ENCODE data around the gene ST6GALNAC5.
A peak's percentile ranks its signal among the peaks of the same experiment; 100 is the strongest.

ST6GALNAC5 gene

GRCh38 chr1:77024500-77024899, 157.2 kb downstream of the ST6GALNAC5 start:
- DNase-seq (ENCODE audit: extremely low read depth, low read depth) = no peak
- TF ChIP-seq CTCF (IDR thresholded peaks at IDR 0.05; ENCODE audit: low read depth, low read length) = no peak

DNA sequence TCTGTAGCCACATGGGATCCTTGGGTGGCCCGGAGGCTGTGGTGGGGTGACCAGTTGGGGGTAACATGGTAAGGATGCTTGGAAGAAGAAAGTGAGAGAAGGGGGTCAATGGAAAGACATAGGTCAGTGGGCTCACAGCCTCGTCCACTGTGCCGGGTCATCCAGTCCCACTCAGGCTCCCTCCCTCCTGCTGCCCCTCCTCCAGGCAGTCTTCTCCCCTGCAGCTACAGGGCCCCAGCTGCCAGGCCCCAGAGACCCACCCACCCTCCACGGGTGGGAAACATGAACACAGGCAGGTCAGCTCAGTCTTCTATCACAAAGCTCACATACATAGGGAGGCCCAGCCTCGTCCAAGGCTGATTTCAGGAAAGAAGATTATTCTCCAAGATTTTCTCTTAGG, 158.3 kb downstream of the ST6GALNAC5 start:
- TF ChIP-seq CTCF (IDR thresholded peaks at IDR 0.05; ENCODE audit: low read depth, low read length) = no peak
- DNase-seq (ENCODE audit: extremely low read depth, low read depth) = no peak

GRCh38 chr1:77026135-77026534, 158.9 kb downstream of the ST6GALNAC5 start:
- no peak for DNase-seq (ENCODE audit: extremely low read depth, low read depth)
- TF ChIP-seq CTCF (IDR thresholded peaks at IDR 0.05; ENCODE audit: low read depth, low read length) = no peak

DNA sequence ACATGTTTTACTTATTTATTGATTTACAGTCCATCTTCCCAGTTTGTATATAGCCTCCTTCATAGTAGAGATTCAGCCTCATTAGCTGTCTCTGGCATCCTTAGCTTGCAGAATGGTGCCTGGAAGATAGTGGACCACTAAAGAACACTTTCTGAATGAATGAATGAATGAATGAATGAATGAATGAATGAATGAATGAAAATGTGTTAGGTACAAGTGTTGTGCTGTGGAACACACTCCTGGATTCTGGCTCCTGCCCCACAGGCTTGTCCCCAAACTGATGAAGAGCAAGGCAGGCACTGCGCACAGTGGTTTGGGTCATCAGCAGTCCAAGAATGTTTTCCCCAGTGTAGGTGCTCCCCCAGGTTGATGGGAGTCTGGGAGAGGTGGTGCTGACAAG, 159.4 kb downstream of the ST6GALNAC5 start:
- DNase-seq (ENCODE audit: extremely low read depth, low read depth) = no peak
- TF ChIP-seq CTCF (IDR thresholded peaks at IDR 0.05; ENCODE audit: low read depth, low read length) = no peak

DNA sequence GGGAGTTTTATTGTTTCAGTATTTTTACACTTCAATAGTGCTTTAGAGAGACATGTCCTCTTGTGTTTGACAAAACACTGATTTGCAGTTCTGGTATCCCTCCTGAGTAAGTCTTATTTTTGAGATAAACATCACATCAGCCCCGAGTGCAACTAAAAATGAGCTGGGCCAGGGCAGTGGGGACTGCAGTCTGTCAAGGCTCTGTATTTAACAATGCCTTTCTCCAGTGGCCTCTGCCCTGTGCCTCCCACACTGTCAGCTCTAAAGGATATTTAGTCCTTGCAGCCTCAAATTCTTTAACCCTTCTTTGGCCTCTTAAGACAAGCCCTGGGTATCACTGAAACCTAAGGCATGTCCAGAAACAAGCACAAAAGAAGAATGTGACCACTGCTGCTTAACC, 160.6 kb downstream of the ST6GALNAC5 start:
- DNase-seq (ENCODE audit: extremely low read depth, low read depth) = no peak
- no peak for TF ChIP-seq CTCF (IDR thresholded peaks at IDR 0.05; ENCODE audit: low read depth, low read length)

- no peak for DNase-seq (ENCODE audit: extremely low read depth, low read depth)
- no peak for TF ChIP-seq CTCF (IDR thresholded peaks at IDR 0.05; ENCODE audit: low read depth, low read length)
These were observed 163.3 kb downstream of the ST6GALNAC5 start for GRCh38 chr1:77030401-77031105.

GRCh38 chr1:77031106-77031662, 163.9 kb downstream of the ST6GALNAC5 start:
- peak; percentile 24 for DNase-seq (ENCODE audit: extremely low read depth, low read depth)
- TF ChIP-seq CTCF (IDR thresholded peaks at IDR 0.05; ENCODE audit: low read depth, low read length) = no peak; the same call in none of the 2 replicates

Data from AG09319 (cell line).